GM19463 (cell line): ENCODE results near the gene RRM2.

ENCODE experiments used
- ATAC-seq: cut with Tn5 transposase; IDR thresholded peaks from one replicate; pipeline ENCODE4 v1.9.1; 2021; ENCODE audit warnings: mild to moderate bottlenecking, moderate library complexity; ENCODE audit not compliant: unreplicated experiment

Gene RRM2

GRCh38 chr2:10169053-10169578 is 46.6 kb downstream of the RRM2 start:
- ATAC-seq, result no peak

GRCh38 chr2:10169581-10169980 is 47.0 kb downstream of the RRM2 start:
- ATAC-seq, result no peak

- no peak for ATAC-seq
Observed at GRCh38 chr2:10170256-10170655, 47.7 kb downstream of the RRM2 start.

- no peak for ATAC-seq
Observed at GRCh38 chr2:10171006-10171800, 48.7 kb downstream of the RRM2 start.

- ATAC-seq, result no peak
Observed at GRCh38 chr2:10172033-10172871, 49.7 kb downstream of the RRM2 start.

GRCh38 chr2:10173258-10174005 is 50.9 kb downstream of the RRM2 start:
- ATAC-seq, result no peak

- ATAC-seq, result no peak
Observed at GRCh38 chr2:10174173-10174572, 51.6 kb downstream of the RRM2 start.

- no peak for ATAC-seq
Observed at GRCh38 chr2:10175441-10175840, 52.9 kb downstream of the RRM2 start.

GRCh38 chr2:10178751-10179150 is 56.2 kb downstream of the RRM2 start:
- no peak for ATAC-seq

GRCh38 chr2:10179422-10179821 is 56.9 kb downstream of the RRM2 start:
- ATAC-seq, result no peak

GRCh38 chr2:10180229-10180628 is 57.7 kb downstream of the RRM2 start:
- ATAC-seq, result no peak
